Measurements from ENCODE around the gene FAM81A.

DNA sequence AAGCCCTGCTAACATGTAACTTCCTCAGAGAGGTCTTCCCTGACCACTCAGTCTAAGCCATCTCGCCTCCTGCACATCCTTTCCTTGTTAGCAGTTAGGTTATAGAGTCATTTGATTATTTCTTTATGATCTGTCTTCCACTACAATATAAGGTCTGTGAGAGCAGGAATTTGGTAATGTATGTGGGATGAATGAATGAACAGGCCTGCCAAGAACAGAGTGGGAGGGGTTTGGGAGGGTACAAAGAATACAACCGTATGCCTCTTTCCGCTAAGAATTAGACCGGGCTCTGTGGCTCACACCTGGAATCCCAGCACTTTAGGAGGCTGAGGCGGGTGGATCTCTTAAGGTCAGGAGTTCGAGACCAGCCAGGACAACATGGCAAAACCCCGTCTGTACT is 32.9 kb upstream of the FAM81A start:
- TF ChIP-seq POLR2A (IDR thresholded peaks at IDR 0.05): no peak
- TF ChIP-seq, protein P1, sequence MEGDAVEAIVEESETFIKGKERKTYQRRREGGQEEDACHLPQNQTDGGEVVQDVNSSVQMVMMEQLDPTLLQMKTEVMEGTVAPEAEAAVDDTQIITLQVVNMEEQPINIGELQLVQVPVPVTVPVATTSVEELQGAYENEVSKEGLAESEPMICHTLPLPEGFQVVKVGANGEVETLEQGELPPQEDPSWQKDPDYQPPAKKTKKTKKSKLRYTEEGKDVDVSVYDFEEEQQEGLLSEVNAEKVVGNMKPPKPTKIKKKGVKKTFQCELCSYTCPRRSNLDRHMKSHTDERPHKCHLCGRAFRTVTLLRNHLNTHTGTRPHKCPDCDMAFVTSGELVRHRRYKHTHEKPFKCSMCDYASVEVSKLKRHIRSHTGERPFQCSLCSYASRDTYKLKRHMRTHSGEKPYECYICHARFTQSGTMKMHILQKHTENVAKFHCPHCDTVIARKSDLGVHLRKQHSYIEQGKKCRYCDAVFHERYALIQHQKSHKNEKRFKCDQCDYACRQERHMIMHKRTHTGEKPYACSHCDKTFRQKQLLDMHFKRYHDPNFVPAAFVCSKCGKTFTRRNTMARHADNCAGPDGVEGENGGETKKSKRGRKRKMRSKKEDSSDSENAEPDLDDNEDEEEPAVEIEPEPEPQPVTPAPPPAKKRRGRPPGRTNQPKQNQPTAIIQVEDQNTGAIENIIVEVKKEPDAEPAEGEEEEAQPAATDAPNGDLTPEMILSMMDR (IDR thresholded peaks at IDR 0.05): no peak
